T47D (cell line): ENCODE measurements around the gene TSPAN9.

ENCODE experiments used
- DNase-seq, 2 experiments: peaks; one replicate each; pipeline versions ENCODE4 v3.0.0 to v3.0.0-alpha.2; 2011 to 2012; ENCODE audit warnings: low read depth in 1 of 2, low spot score in 1 of 2
- JUND ChIP-seq: IDR thresholded peaks from 2 replicates; pipeline ENCODE4 v1.6.1; 2012; ENCODE audit warnings: low read depth
- in situ Hi-C: cut with HindIII; loops from 2 replicates; pipeline ENCODE4 v1.10.0; 2016; ENCODE audit warnings: low sequenced_read_pairs, low pct_unique_long_range_greater_than_20kb

TSPAN9 gene

GRCh38 chr12:3038926-3039510, 38.2 kb upstream of the TSPAN9 start:
- TF ChIP-seq JUND, result no peak
- in situ Hi-C loops, result no loop called here
- no peak for DNase-seq

DNA sequence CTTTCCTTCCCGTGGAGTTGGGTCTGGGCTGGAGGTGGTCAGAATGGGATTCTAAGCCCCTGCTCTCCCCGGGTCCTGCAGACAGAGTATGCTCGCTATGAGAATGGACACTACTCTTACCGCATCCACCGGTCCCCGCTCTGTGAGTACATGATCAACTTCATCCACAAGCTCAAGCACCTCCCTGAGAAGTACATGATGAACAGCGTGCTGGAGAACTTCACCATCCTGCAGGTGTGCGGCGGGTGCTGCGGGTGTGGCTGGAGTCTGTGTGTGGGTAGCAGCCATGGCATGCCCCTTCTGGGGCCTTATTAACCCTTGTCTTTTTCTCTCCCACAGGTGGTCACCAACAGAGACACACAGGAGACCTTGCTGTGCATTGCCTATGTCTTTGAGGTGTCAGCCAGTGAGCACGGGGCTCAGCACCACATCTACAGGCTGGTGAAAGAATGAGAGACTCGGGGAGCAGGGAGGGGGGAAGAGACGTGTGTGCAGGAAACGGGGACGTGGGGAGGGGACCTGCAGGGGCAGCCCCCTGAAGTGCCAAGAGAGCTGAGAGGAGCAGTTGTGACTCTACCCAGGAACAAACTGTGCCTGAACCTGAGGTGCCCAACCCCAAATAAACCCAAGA, 37.0 kb upstream of the TSPAN9 start:
- in situ Hi-C loops, result no loop called here
- TF ChIP-seq JUND, result no peak
- no peak for DNase-seq

GRCh38 chr12:3040663-3041544, 36.3 kb upstream of the TSPAN9 start:
- no peak for DNase-seq
- no peak for TF ChIP-seq JUND
- in situ Hi-C loops, result no loop called here

- in situ Hi-C loops, result no loop called here
- peak; percentile 83 to 91 for DNase-seq
- no peak for TF ChIP-seq JUND
These were observed 35.5 kb upstream of the TSPAN9 start for GRCh38 chr12:3041558-3042164.

GRCh38 chr12:3042394-3042793, 34.8 kb upstream of the TSPAN9 start:
- no peak for TF ChIP-seq JUND
- DNase-seq, result no peak
- in situ Hi-C loops, result no loop called here

DNA sequence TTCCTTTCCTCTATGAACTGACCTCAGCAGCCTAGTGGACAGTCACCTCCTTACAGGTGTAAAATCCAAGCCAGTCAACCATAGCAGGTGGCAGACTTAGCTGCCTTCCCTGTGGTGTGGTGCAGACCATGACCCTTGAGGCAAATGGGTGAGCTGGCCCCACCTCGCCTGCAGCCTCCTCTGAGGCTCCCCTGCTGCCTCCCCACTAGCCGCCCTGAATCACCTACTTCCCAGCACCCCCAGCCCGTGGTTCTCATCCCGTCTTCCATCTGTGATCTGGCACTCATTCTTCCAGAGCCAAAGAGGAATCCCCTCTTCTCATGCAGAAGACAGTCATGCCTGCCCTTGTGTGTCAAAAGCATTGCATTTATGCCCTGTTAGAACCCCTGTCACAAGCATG, 34.4 kb upstream of the TSPAN9 start:
- DNase-seq, result no peak
- in situ Hi-C loops, result no loop called here
- TF ChIP-seq JUND, result no peak

DNA sequence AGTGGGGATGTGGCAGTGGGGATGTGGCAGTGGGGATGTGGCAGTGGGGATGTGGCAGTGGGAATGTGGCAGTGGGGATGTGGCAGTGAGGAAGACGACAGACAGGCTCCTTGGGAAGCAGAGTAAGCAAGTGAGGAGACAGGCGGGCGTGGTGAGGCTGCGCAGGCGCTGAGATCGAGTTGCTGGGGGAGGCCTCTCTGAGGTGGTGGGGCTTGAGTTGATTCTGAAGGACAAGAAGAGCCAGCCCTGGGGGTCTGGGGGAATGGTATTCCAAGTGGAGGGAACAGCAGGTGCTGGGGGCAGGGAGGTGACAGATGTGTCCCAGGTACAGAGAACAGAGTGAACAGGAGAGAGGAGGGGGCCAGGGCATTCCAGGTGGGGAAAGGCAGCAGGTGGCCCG, 33.8 kb upstream of the TSPAN9 start:
- TF ChIP-seq JUND, result no peak
- DNase-seq, result no peak
- in situ Hi-C loops, result no loop called here

DNA sequence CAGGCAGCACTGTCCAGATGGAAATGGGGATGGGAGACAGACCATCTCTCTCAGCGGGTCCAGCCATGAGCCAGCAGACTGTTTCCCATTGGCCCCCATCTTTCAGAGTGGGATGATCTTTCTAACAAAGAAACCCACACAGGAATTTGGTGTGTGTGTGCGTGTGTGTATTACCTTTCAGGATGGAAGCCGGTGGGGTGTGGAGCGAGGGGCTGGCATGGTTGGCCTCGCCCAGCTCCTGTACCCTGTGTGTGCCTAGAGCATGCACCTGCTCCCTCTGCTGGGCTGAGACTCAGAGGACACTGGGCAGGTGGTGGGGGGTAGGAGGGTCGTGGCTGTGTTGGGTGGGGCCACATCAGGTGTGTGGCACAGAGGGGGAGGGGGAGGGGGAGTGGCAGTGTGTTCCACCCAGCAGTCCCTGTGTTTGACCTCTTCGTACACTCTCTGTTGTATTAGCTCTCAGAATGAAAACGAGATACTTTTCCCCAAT, 33.0 kb upstream of the TSPAN9 start:
- no peak for TF ChIP-seq JUND
- DNase-seq, result no peak
- in situ Hi-C loops, result no loop called here

GRCh38 chr12:3045494-3045893, 31.7 kb upstream of the TSPAN9 start:
- DNase-seq, result no peak
- in situ Hi-C loops, result no loop called here
- TF ChIP-seq JUND, result no peak

DNA sequence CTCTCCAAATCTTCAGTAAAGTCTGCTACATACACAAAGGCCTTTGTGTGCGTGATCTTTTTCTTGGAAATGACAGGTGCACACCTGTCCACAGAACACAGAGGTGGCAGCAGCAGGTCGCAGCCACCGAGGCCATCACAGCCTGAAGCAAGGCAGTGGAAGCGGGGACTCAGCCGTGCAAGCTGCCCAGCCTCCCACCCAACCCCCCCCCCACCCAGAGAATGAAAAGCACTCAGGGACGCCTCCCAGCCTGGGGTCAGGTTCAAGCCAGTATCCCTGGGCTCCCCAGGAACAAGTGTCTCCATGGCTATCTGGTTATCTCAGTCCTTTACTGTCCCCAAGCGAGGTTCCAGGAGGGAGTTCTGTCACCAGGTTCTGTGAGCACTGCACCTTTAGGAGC, 31.2 kb upstream of the TSPAN9 start:
- in situ Hi-C loops, result no loop called here
- no peak for DNase-seq
- no peak for TF ChIP-seq JUND

DNA sequence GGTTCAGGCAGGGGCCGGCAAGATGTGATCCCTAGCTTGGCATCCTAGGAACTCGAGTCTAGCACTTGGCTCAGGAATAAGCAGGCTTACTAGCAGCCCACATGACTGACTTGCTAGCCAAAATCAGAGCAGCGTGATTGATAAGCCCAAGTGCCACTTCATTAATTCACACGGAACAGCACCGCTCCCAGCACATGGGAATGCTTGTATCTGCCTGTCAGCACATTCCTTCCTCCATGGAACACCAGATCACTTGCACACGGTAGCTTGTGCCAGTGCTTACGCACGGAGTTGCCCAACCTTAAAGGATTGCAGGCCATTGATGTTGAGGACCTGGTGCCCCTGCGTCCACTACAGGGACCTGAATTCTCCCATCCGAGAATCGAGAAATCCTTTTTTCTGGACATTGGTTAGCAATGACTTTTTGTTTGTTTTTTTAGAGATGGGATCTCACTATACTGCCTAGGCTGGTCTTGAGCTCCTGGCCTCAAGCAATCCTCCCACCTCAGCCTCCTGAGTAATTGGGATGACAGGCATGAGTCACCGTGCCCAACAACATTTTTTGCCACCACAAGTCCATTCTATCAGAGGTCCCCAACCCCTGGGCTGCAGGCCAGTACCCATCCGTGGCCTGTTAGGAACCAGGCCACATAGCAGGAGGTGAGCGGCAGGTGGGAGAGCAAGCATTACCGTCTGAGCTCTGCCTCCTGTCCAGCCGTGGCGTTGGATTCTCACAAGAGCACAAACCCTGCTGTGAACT, 30.6 kb upstream of the TSPAN9 start:
- no peak; the same call in 1 of the 2 replicates for TF ChIP-seq JUND
- peak in 1 of 2 experiments; percentile 25 for DNase-seq
- in situ Hi-C loops, result no loop called here

GRCh38 chr12:3047961-3048360, 29.2 kb upstream of the TSPAN9 start:
- no peak for DNase-seq
- in situ Hi-C loops, result no loop called here
- no peak for TF ChIP-seq JUND
